NCI-H1930 (cell line): Measurements from ENCODE around the gene ADAMTS10.
"Not testable (repeated sequence)": the region's sequence is repeated elsewhere in the genome, so short reads cannot be mapped to it uniquely, and the experiment has no call there.

Source experiments
- DNase-seq, 2 experiments: peaks; one replicate each; lab custom pipeline; 2025; lab: John Stamatoyannopoulos, UW

Gene ADAMTS10

GRCh38 chr19:8626842-8627241, 16.3 kb upstream of the ADAMTS10 start:
- DNase-seq, result no peak

GRCh38 chr19:8622886-8623285, 12.4 kb upstream of the ADAMTS10 start:
- DNase-seq, result not testable (repeated sequence)

GRCh38 chr19:8618751-8619150, 8.2 kb upstream of the ADAMTS10 start:
- no peak for DNase-seq

GRCh38 chr19:8617984-8618383, 7.5 kb upstream of the ADAMTS10 start:
- DNase-seq, result no peak

GRCh38 chr19:8617325-8617724, 6.8 kb upstream of the ADAMTS10 start:
- not testable (repeated sequence) for DNase-seq

GRCh38 chr19:8616861-8617260, 6.3 kb upstream of the ADAMTS10 start:
- no peak for DNase-seq

- DNase-seq, result no peak
Measured at GRCh38 chr19:8615813-8616596, 5.5 kb upstream of the ADAMTS10 start.

GRCh38 chr19:8615024-8615423, 4.5 kb upstream of the ADAMTS10 start:
- no peak for DNase-seq

GRCh38 chr19:8614455-8614854, 3.9 kb upstream of the ADAMTS10 start:
- DNase-seq, result no peak

GRCh38 chr19:8612807-8613171, 2.3 kb upstream of the ADAMTS10 start:
- DNase-seq, result no peak

- no peak for DNase-seq
Measured at GRCh38 chr19:8611877-8612806, 1.6 kb upstream of the ADAMTS10 start.

GRCh38 chr19:8611391-8611876, 919 bp upstream of the ADAMTS10 start:
- DNase-seq, result no peak

- no peak for DNase-seq
Measured at GRCh38 chr19:8610936-8611300, 403 bp upstream of the ADAMTS10 start.

- no peak for DNase-seq
Measured at GRCh38 chr19:8609279-8610040, 1.1 kb downstream of the ADAMTS10 start.

- DNase-seq, result no peak
Measured at GRCh38 chr19:8608941-8609278, 1.6 kb downstream of the ADAMTS10 start.

GRCh38 chr19:8607386-8607785, 3.1 kb downstream of the ADAMTS10 start:
- no peak for DNase-seq

GRCh38 chr19:8605514-8605913, 5.0 kb downstream of the ADAMTS10 start:
- DNase-seq, result no peak

- DNase-seq, result no peak
Measured at GRCh38 chr19:8601796-8602195, 8.7 kb downstream of the ADAMTS10 start.

GRCh38 chr19:8600816-8601215, 9.7 kb downstream of the ADAMTS10 start:
- no peak for DNase-seq

- DNase-seq, result no peak
Measured at GRCh38 chr19:8600064-8600463, 10.5 kb downstream of the ADAMTS10 start.

- DNase-seq, result no peak
Measured at GRCh38 chr19:8596168-8596567, 14.3 kb downstream of the ADAMTS10 start.

- no peak for DNase-seq
Measured at GRCh38 chr19:8595651-8596050, 14.9 kb downstream of the ADAMTS10 start.
